A673 (cell line): ENCODE results near the gene ASTN2. TPM values are rescaled to one million over a fixed set of nuclear protein-coding genes. Genes with fewer than 3 reads are reported as not detected.

Experiments
- BruUV-seq: library from RNA; stranded (reverse); fragments of 400-500 nt; replicated peaks from 2 replicates; lab custom pipeline; 2021; lab: Mats Ljungman, UMichigan
- CTCF ChIA-PET: fragments of 300-600 bp; sonication (Branson Sonifier 250); formaldehyde crosslinking; loops from one replicate; lab custom pipeline; 2022; ENCODE audit warnings: antibody characterized with exemption; lab: Charles Lee
- POLR2A ChIA-PET: fragments of 300-600 bp; sonication (Branson Sonifier 250); formaldehyde crosslinking; loops from one replicate; lab custom pipeline; 2022; ENCODE audit warnings: antibody characterized with exemption; ENCODE audit not compliant: low non-redundant PET; lab: Charles Lee
- DNase-seq: peaks from one replicate; pipeline ENCODE4 v3.0.0-alpha.2; 2015; ENCODE audit warnings: low spot score
- H3K27ac ChIP-seq: fragments of 200-600 bp; sonication (generic); 2 replicates; pipeline ENCODE4 v1.5.1; 2016; ENCODE audit warnings: mixed run types, low read depth, mild to moderate bottlenecking, mixed read lengths, antibody characterized with exemption, low read length; ENCODE audit not compliant: poor library complexity, severe bottlenecking
- H3K27me3 ChIP-seq: fragments of 200-600 bp; sonication (generic); replicated peaks from 2 replicates; pipeline ENCODE4 v1.6.1; 2017; ENCODE audit warnings: mixed run types, low read depth, mild to moderate bottlenecking, mixed read lengths, antibody characterized with exemption, low read length; ENCODE audit not compliant: insufficient read depth, poor library complexity
- H3K36me3 ChIP-seq: fragments of 200-600 bp; sonication (generic); 2 replicates; pipeline ENCODE4 v1.6.1; 2016; ENCODE audit warnings: mixed run types, mild to moderate bottlenecking, mixed read lengths, antibody characterized with exemption, low read length; ENCODE audit not compliant: insufficient read depth, poor library complexity, severe bottlenecking
- H3K4me1 ChIP-seq: fragments of 200-600 bp; sonication (generic); 2 replicates; pipeline ENCODE4 v1.6.1; 2017; ENCODE audit warnings: mixed run types, mild to moderate bottlenecking, mixed read lengths, antibody characterized with exemption, low read length; ENCODE audit not compliant: insufficient read depth, poor library complexity, severe bottlenecking
- H3K4me3 ChIP-seq: fragments of 200-600 bp; sonication (generic); 2 replicates; pipeline ENCODE4 v1.5.1; 2016; ENCODE audit warnings: low read depth, mixed run types, mild to moderate bottlenecking, mixed read lengths, low read length; ENCODE audit not compliant: poor library complexity, severe bottlenecking
- H3K9me3 ChIP-seq: fragments of 200-600 bp; sonication (generic); 2 replicates; pipeline ENCODE4 v1.6.1; 2016; ENCODE audit warnings: mixed run types, low read depth, mild to moderate bottlenecking, mixed read lengths, antibody characterized with exemption, low read length; ENCODE audit not compliant: poor library complexity, severe bottlenecking
- EZH2 ChIP-seq: fragments of 200-600 bp; sonication (generic); IDR thresholded peaks from 2 replicates; pipeline ENCODE4 v1.6.1; 2017; ENCODE audit warnings: borderline replicate concordance, low read depth, mild to moderate bottlenecking, mixed read lengths, antibody characterized with exemption, low read length; ENCODE audit not compliant: poor library complexity, severe bottlenecking
- intact Hi-C: fragments of 100-400 bp; cut with micrococcal nuclease; formaldehyde crosslinking; loops from one replicate; pipeline ENCODE4 v1.10.0; 2022; ENCODE audit not compliant: unreplicated experiment
- total RNA-seq: library from RNA; stranded (reverse); gene quantifications from 2 replicates; pipeline ENCODE4 v1.2.3, GENCODE V29; 2021
- TF ChIP-seq, protein P1 (sequence below): fragments of 300-800, 200-600 bp; sonication (generic); conservative IDR thresholded peaks from 2 replicates; pipeline ENCODE4 v1.5.1; 2017; ENCODE audit warnings: low read depth, mild to moderate bottlenecking, antibody characterized with exemption, low read length, moderate library complexity, mixed read lengths

The ASTN2 gene
- total RNA-seq, 1 experiment from 2014 or later = 3.4 TPM

DNA sequence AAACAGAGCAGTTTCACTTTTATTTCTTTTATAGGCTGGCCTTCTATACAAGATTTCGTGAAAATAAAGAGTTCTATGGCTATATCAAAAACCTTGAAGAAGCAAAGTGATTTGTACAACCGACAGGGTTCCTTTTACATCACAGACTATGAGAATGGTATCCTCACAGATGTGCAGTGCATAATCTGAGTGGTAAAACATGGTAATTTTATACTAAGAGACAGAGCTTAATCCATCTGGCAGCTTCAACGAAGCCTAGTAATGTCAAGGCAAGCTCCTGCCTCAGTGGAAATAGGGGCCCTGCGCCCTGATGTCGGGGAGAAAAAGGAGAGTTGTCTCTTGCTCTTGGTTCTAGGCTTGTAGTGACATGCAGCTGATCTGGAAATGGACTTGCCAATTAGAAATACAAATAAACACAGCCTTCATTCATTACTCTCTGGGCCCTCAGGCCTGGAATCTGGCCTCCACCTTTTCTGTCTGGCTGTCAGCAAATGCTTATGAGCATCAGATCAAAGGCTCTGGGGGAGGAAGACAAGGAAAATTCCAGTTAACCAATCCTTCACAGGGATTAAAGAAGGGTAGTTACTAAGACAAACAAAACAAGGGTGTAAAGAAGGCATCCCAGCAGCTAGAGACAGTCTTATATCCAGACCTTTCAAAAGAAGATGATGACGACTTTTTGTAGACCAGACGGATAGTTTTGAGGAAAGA lies 761.4 kb downstream of the ASTN2 start:
- TF ChIP-seq EZH2 = no peak
- TF ChIP-seq, protein P1, sequence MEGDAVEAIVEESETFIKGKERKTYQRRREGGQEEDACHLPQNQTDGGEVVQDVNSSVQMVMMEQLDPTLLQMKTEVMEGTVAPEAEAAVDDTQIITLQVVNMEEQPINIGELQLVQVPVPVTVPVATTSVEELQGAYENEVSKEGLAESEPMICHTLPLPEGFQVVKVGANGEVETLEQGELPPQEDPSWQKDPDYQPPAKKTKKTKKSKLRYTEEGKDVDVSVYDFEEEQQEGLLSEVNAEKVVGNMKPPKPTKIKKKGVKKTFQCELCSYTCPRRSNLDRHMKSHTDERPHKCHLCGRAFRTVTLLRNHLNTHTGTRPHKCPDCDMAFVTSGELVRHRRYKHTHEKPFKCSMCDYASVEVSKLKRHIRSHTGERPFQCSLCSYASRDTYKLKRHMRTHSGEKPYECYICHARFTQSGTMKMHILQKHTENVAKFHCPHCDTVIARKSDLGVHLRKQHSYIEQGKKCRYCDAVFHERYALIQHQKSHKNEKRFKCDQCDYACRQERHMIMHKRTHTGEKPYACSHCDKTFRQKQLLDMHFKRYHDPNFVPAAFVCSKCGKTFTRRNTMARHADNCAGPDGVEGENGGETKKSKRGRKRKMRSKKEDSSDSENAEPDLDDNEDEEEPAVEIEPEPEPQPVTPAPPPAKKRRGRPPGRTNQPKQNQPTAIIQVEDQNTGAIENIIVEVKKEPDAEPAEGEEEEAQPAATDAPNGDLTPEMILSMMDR = no peak
- ChIA-PET POLR2A (no interaction called here), CTCF (no interaction called here)
- Histone ChIP-seq H3K27ac (no peak overlapping the region), H3K4me3 (no peak overlapping the region), H3K9me3 (no peaks in the 10 kb centered on the region), H3K36me3 (no peaks in the 10 kb centered on the region), H3K27me3 (no peaks in the 10 kb centered on the region), H3K4me1 (peaks cover 18% of the 10 kb centered on the region)
- BruUV-seq = no TSS peak
- intact Hi-C loops = no loop called here
- no peak for DNase-seq

DNA sequence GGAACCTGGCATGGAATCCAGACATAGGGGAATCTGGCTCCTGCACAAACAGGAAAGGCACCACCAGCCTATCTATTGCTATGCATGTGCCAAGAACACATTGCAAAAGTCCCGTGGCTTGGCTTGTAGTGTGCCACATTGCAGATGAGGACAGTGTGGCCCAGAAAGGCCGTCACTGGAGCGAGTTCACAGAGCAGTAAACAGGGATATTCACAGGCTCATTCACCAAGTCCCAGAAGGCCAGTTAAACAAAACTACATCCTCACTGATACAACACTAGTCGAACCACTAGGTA lies 767.4 kb downstream of the ASTN2 start:
- Histone ChIP-seq H3K27ac (no peak overlapping the region), H3K27me3 (no peaks in the 10 kb centered on the region), H3K4me1 (peaks cover 8% of the 10 kb centered on the region), H3K9me3 (no peaks in the 10 kb centered on the region), H3K36me3 (no peaks in the 10 kb centered on the region), H3K4me3 (no peak overlapping the region)
- ChIA-PET CTCF (interaction anchor here (1.6 kb wide), 1 partner anchor 1054 kb away, joined by 5 read pairs; no protein-coding TSS in a partner anchor), POLR2A (no interaction called here)
- no peak for DNase-seq
- intact Hi-C loops = loop anchor here (1.0 to 5.0 kb wide), 6 partner anchors 59 to 1054 kb away; no protein-coding TSS in a partner anchor
- TF ChIP-seq EZH2 = no peak
- TF ChIP-seq, protein P1 = 0 out of 2 replicates have a peak, but pooled peaks have one; percentile 0
- BruUV-seq = no TSS peak

DNA sequence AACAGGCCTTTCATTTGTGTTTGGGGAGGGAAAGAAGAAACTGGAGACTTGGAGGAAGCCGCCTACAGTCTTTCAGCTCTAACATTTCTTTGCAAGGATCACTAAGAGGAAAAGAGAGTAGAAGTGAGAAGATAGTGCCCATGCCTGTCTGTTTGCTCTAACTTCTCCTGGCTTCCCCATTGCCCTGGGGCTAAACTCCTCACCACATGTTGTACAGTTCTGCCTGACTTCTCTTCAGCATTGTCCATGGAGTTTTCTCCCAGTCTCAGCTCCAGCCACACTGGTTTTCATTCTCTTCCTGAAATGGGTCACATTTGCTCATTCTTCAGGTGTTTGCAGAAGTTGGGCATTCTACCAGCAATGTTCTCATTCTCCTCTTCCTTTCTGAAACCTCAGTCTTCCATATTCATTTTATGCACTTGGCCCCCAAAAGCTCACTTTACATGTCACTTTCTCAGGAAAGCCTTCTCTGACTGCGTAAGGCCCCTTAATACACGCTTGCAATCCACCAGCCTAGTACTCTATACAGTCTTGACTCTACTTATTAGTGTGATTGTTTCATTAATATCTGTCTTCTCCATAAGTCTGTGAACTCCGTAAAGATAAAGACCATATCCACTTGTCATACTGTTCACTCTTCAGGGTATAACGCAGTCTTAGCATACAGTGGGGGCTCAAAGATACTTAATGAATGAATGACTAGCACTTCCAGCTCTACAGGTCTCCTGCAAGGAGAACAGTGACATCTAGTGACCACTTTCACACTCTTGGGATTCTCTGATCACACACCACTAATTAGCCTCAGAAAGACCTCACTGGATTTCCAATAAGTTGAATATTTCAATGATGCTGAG lies 768.0 kb downstream of the ASTN2 start:
- BruUV-seq = no TSS peak
- POLR2A ChIA-PET = no interaction called here

More for the DNA sequence above, 768.0 kb downstream of the ASTN2 start:
- Histone ChIP-seq H3K4me1 (peaks cover 8% of the 10 kb centered on the region), H3K36me3 (no peaks in the 10 kb centered on the region), H3K27me3 (no peaks in the 10 kb centered on the region), H3K4me3 (no peak overlapping the region), H3K9me3 (no peaks in the 10 kb centered on the region), H3K27ac (no peak overlapping the region)
- DNase-seq = peak; percentile 81
- CTCF ChIA-PET = interaction anchor here (1.6 kb wide), 1 partner anchor 1053 kb away, joined by 5 read pairs; no protein-coding TSS in a partner anchor
- TF ChIP-seq EZH2 = no peak
- TF ChIP-seq, protein P1 = peak; percentile 83
- intact Hi-C loops = loop anchor here (1.0 to 5.0 kb wide), 6 partner anchors 58 to 1054 kb away; no protein-coding TSS in a partner anchor
